H1 (cell line): ENCODE data around the gene CLEC4F. TPM values are rescaled to one million over a fixed set of nuclear protein-coding genes. Genes with fewer than 3 reads are reported as not detected.
A peak's percentile ranks its signal among the peaks of the same experiment; 100 is the strongest.

ENCODE experiments used
- CTCF ChIA-PET: fragments of 300-600 bp; sonication (Branson Sonifier 250); formaldehyde crosslinking; loops from one replicate; lab custom pipeline; 2021; ENCODE audit not compliant: partially characterized antibody; lab: Charles Lee
- POLR2A ChIA-PET: fragments of 300-600 bp; sonication (Branson Sonifier 250); formaldehyde crosslinking; loops from one replicate; lab custom pipeline; 2021; ENCODE audit warnings: inconsistent platforms; ENCODE audit not compliant: partially characterized antibody; lab: Charles Lee
- DNase-seq, 2 experiments: peaks; one replicate each; pipeline versions ENCODE4 v3.0.0 to v3.0.0-alpha.2; 2010 to 2022; ENCODE audit warnings: low spot score in 2 of 2, low read depth in 1 of 2, mixed read lengths in 1 of 2
- FAIRE-seq: peaks from 2 replicates; lab custom pipeline; 2011; peaks lifted over from hg19 to GRCh38; lab: Jason Lieb, UNC
- H2AFZ ChIP-seq: 2 replicates; pipeline ENCODE4 v1.8.1; 2012; ENCODE audit warnings: low read length, inconsistent platforms
- H2AK5ac ChIP-seq: 2 replicates; pipeline ENCODE4 v1.6.1; 2013; ENCODE audit warnings: low read depth, low read length
- H2BK120ac ChIP-seq: replicated peaks from 2 replicates; pipeline ENCODE3; 2013; ENCODE audit warnings: low read depth, low read length, inconsistent platforms
- H2BK12ac ChIP-seq: 2 replicates; pipeline ENCODE4 v1.6.1; 2013; ENCODE audit warnings: low read depth, low read length
- H2BK15ac ChIP-seq: 2 replicates; pipeline ENCODE4 v1.6.1; 2013; ENCODE audit warnings: low read length
- H2BK20ac ChIP-seq: 2 replicates; pipeline ENCODE4 v1.6.1; 2013; ENCODE audit warnings: low read length
- H2BK5ac ChIP-seq: 2 replicates; pipeline ENCODE4 v1.6.1; 2013; ENCODE audit warnings: low read depth, low read length
- H3K14ac ChIP-seq: 2 replicates; pipeline ENCODE4 v1.6.1; 2013; ENCODE audit warnings: inconsistent platforms; ENCODE audit not compliant: insufficient read length
- H3K18ac ChIP-seq: 2 replicates; pipeline ENCODE4 v1.6.1; 2013; ENCODE audit warnings: low read length; ENCODE audit errors: extremely low read depth
- H3K23ac ChIP-seq: 2 replicates; pipeline ENCODE4 v1.6.1; 2013; ENCODE audit warnings: inconsistent platforms; ENCODE audit not compliant: insufficient read length
- H3K23me2 ChIP-seq: 2 replicates; pipeline ENCODE4 v1.6.1; 2013; ENCODE audit warnings: low read depth, low read length
- H3K27ac ChIP-seq: 2 replicates; pipeline ENCODE4 v1.6.1; 2011; ENCODE audit warnings: low read depth, low read length, inconsistent platforms
- H3K27me3 ChIP-seq, 4 experiments: replicated peaks in 1 of 4; 1 replicate in 1 of 4; 2 replicates in 3 of 4; pipeline versions ENCODE4 v1.6.1 to v1.8.1; 2011 to 2013; ENCODE audit warnings: low read length in 3 of 4, mild to moderate bottlenecking in 3 of 4, inconsistent platforms in 2 of 4, mixed read lengths in 2 of 4, moderate library complexity in 1 of 4; ENCODE audit not compliant: control insufficient read depth in 3 of 4, insufficient read depth in 3 of 4; ENCODE audit errors: extremely low read depth in 1 of 4
- H3K36me3 ChIP-seq, 4 experiments: 2 replicates each; pipeline versions ENCODE4 v1.6.1 to v1.8.1; 2011 to 2013; ENCODE audit warnings: mild to moderate bottlenecking in 4 of 4, low read length in 3 of 4, moderate library complexity in 2 of 4, control low read depth in 1 of 4, inconsistent platforms in 1 of 4; ENCODE audit not compliant: insufficient read depth in 4 of 4, control insufficient read depth in 2 of 4
- H3K4ac ChIP-seq: replicated peaks from 2 replicates; pipeline ENCODE3; 2013; ENCODE audit warnings: low read length, low read depth, mixed read lengths, inconsistent platforms; ENCODE audit not compliant: insufficient read length
- H3K4me1 ChIP-seq, 4 experiments: replicated peaks in 1 of 4; 1 replicate in 1 of 4; 2 replicates in 3 of 4; pipeline versions ENCODE4 v1.6.1 to v1.8.1; 2011 to 2013; ENCODE audit warnings: low read length in 3 of 4, inconsistent platforms in 2 of 4, mixed read lengths in 1 of 4; ENCODE audit not compliant: insufficient read depth in 4 of 4, control insufficient read depth in 3 of 4
- H3K4me2 ChIP-seq, 2 experiments: 2 replicates each; pipeline versions ENCODE4 v1.6.1 to v1.8.1; 2011 to 2013; ENCODE audit warnings: low read depth in 2 of 2, low read length in 2 of 2, control low read depth in 1 of 2, inconsistent platforms in 1 of 2, mild to moderate bottlenecking in 1 of 2; ENCODE audit not compliant: insufficient read depth in 1 of 2
- H3K4me3 ChIP-seq, 4 experiments: fragments of 200-600, 300-600 bp in 1 of 4; sonication (generic), shearing (Covaris generic), sonication (Bioruptor Twin) in 1 of 4; 2 replicates each; pipeline versions ENCODE4 v1.5.1 to v1.8.1; 2011 to 2016; ENCODE audit warnings: low read length in 4 of 4, low read depth in 3 of 4, control low read depth in 2 of 4, inconsistent platforms in 2 of 4, mild to moderate bottlenecking in 2 of 4, mixed read lengths in 1 of 4, moderate library complexity in 1 of 4; ENCODE audit not compliant: insufficient read depth in 2 of 4; ENCODE audit errors: extremely low read depth in 1 of 4
- H3K56ac ChIP-seq: replicated peaks from 2 replicates; pipeline ENCODE3; 2013; ENCODE audit warnings: low read depth, mild to moderate bottlenecking, mixed read lengths, low read length, inconsistent platforms; ENCODE audit not compliant: insufficient read length
- H3K79me1 ChIP-seq: 2 replicates; pipeline ENCODE4 v1.6.1; 2013; ENCODE audit warnings: low read depth, low read length, control low read depth
- H3K79me2 ChIP-seq, 2 experiments: 2 replicates each; pipeline versions ENCODE4 v1.6.1 to v1.8.1; 2012 to 2013; ENCODE audit warnings: low read length in 2 of 2, mild to moderate bottlenecking in 2 of 2, inconsistent platforms in 1 of 2; ENCODE audit not compliant: insufficient read depth in 2 of 2, control insufficient read depth in 1 of 2
- H3K9ac ChIP-seq, 4 experiments: replicated peaks in 1 of 4; 1 replicate in 1 of 4; 2 replicates in 3 of 4; pipeline versions ENCODE4 v1.6.1 to v1.8.1; 2011 to 2013; ENCODE audit warnings: low read depth in 3 of 4, low read length in 3 of 4, control low read depth in 2 of 4, mild to moderate bottlenecking in 2 of 4, moderate library complexity in 2 of 4, inconsistent platforms in 1 of 4; ENCODE audit errors: extremely low read depth in 1 of 4
- H3K9me3 ChIP-seq, 2 experiments: 2 replicates each; pipeline versions ENCODE4 v1.6.1 to v1.8.1; 2012 to 2013; ENCODE audit warnings: mild to moderate bottlenecking in 2 of 2, moderate library complexity in 2 of 2, control low read depth in 1 of 2, inconsistent platforms in 1 of 2, low read depth in 1 of 2, low read length in 1 of 2, mixed read lengths in 1 of 2; ENCODE audit not compliant: insufficient read depth in 2 of 2
- H4K20me1 ChIP-seq, 2 experiments: replicated peaks in 1 of 2; 2 replicates each; pipeline versions ENCODE3 to v1.8.1; 2011 to 2013; ENCODE audit warnings: inconsistent platforms in 2 of 2, low read length in 2 of 2, mild to moderate bottlenecking in 1 of 2; ENCODE audit not compliant: insufficient read depth in 2 of 2, control insufficient read depth in 1 of 2
- H4K5ac ChIP-seq: 2 replicates; pipeline ENCODE4 v1.6.1; 2013; ENCODE audit warnings: low read length, low read depth, mixed read lengths, inconsistent platforms; ENCODE audit not compliant: insufficient read length
- H4K8ac ChIP-seq: 2 replicates; pipeline ENCODE4 v1.8.0; 2013; ENCODE audit warnings: mild to moderate bottlenecking, moderate library complexity, low read length, inconsistent platforms; ENCODE audit not compliant: insufficient read depth; ENCODE audit errors: extremely low read depth
- H4K91ac ChIP-seq: replicated peaks from 2 replicates; pipeline ENCODE3; 2013; ENCODE audit warnings: low read length, mixed read lengths, inconsistent platforms; ENCODE audit not compliant: insufficient read length
- BCL11A ChIP-seq, 2 experiments: IDR thresholded peaks; one replicate each; pipeline ENCODE4 v1.6.1; 2011; ENCODE audit warnings: low read depth in 2 of 2, low read length in 2 of 2, mild to moderate bottlenecking in 2 of 2
- CTBP2 ChIP-seq: IDR thresholded peaks from 2 replicates; pipeline ENCODE4 v1.7.0; 2011; ENCODE audit warnings: borderline replicate concordance, mild to moderate bottlenecking, moderate library complexity, mixed read lengths, low read length; ENCODE audit not compliant: insufficient read depth, insufficient read length
- EP300 ChIP-seq, 2 experiments: IDR thresholded peaks; 1 replicate in 1 of 2; 2 replicates in 1 of 2; pipeline ENCODE4 v1.6.1; 2011 to 2012; ENCODE audit warnings: low read depth in 2 of 2, low read length in 2 of 2, mild to moderate bottlenecking in 2 of 2, borderline replicate concordance in 1 of 2, inconsistent platforms in 1 of 2, moderate library complexity in 1 of 2
- POLR2A ChIP-seq, 2 experiments: IDR thresholded peaks; 1 replicate in 1 of 2; 2 replicates in 1 of 2; pipeline ENCODE4 v1.6.1; 2011; ENCODE audit warnings: low read depth in 2 of 2, low read length in 2 of 2, mild to moderate bottlenecking in 2 of 2; ENCODE audit errors: control extremely low read depth in 1 of 2
- RXRA ChIP-seq: IDR thresholded peaks from 2 replicates; pipeline ENCODE4 v1.6.1; 2011; ENCODE audit warnings: low read depth, mild to moderate bottlenecking, low read length, moderate library complexity; ENCODE audit not compliant: insufficient read depth
- SIRT6 ChIP-seq: IDR thresholded peaks from one replicate; pipeline ENCODE4 v1.7.1; 2012; ENCODE audit warnings: low read length, inconsistent platforms
- SUZ12 ChIP-seq: fragments of 200-600 bp; sonication (generic); IDR thresholded peaks from 2 replicates; pipeline ENCODE4 v1.6.1; 2012; ENCODE audit warnings: mild to moderate bottlenecking, inconsistent platforms, low read length, moderate library complexity, mixed read lengths
- TCF12 ChIP-seq: IDR thresholded peaks from 2 replicates; pipeline ENCODE4 v1.6.1; 2011; ENCODE audit warnings: low read depth, mild to moderate bottlenecking, low read length
- WGBS, 2 experiments: shearing (Covaris generic) in 1 of 2; methylation state at CpG; one replicate each; pipeline versions ENCODE4 v1.1.6 to v1.1.7; 2013 to 2015; ENCODE audit warnings: low lambda C conversion rate in 2 of 2, mixed read lengths in 2 of 2, inconsistent platforms in 1 of 2, low coverage in 1 of 2, missing lambda C conversion rate in 1 of 2; ENCODE audit not compliant: insufficient replicate concordance in 2 of 2, insufficient coverage in 1 of 2, insufficient read length in 1 of 2; ENCODE audit errors: extremely low coverage in 1 of 2, missing lambda C conversion rate in 1 of 2; 5-methylcytosine and 5-hydroxymethylcytosine counted together
- polyA plus RNA-seq, 7 experiments: library from polyadenylated mRNA; depleted of rRNA in 3 of 7; stranded (reverse) in 5 of 7; unstranded in 2 of 7; fragments of >200 nt in 5 of 7; fragments of 200-250 nt in 2 of 7; gene quantifications; 1 replicate in 5 of 7; 2 replicates in 1 of 7; 4 replicates in 1 of 7; pipeline versions ENCODE4 v1.2.1 to v1.2.3, GENCODE V29; 2011 to 2013; ENCODE audit warnings: missing spikeins in 2 of 7, mixed read lengths in 2 of 7
- total RNA-seq: library from RNA; stranded (reverse); fragmentation: NEBNext Ultra II Directional; extraction: Animal tissue kit (Norgen Biotek cat#: 25700); gene quantifications from 2 replicates; pipeline ENCODE4 v1.2.1, GENCODE V29; 2021

Gene CLEC4F
- total and polyA plus RNA-seq, 2 of the 8 experiments (the other 6 are each of a cell fraction or from before 2014, with no cell fraction given), result not detected

DNA sequence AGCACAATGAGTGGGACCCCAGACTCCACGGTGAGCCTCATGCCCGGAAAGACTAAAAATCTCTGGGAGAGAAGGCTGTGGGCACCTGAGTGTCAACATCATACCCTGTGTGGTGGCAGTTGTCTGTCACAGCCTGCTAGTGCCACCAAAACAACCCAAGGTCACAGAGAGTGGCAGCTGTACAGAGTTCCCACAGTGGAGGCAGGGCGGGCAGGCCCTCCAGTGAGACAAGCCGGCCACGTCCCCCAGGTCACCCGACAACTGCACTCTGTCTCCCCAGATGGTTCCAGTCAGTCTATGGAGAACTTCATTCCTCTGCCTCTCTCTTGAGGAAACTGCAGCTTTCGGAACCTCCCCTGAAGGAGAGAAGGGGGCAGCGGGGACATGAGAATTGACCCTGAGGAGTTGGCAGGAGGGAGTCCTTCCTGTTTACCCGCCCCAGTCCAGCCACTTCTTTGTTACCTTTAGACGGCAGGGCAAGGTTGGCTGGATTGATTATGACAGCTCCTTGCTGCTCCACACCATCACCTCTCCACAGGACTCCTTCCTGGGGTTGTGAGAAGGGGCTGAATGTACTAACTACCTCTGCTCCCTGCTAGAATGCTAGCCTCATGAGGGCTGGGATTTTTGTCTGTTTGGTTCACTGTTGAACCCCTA is 18.7 kb downstream of the CLEC4F start:
- H3K9ac ChIP-seq, result no peak overlapping the region
- CTCF ChIA-PET, result interaction anchor here (1.3 to 1.7 kb wide), 3 partner anchors 12 to 119 kb away, joined by 3 to 5 read pairs (median 4); partner anchors contain the start of gene FIGLA
- no peaks in the 10 kb centered on the region for H4K20me1 ChIP-seq
- no peak overlapping the region for H2BK15ac ChIP-seq
- no peak overlapping the region for H2AK5ac ChIP-seq
- no peak overlapping the region for H2AFZ ChIP-seq
- no peak overlapping the region for H2BK12ac ChIP-seq
- POLR2A ChIA-PET, result no interaction called here
- H3K9me3 ChIP-seq, result peaks cover 4 to 6% of the 10 kb centered on the region in 2 experiments; a peak in 2 of 4 replicates
- no peak overlapping the region for H3K4me2 ChIP-seq
- FAIRE-seq (no peak), DNase-seq (no peak)
- H2BK5ac ChIP-seq, result no peak overlapping the region
- no peak overlapping the region for H4K8ac ChIP-seq
- no peak overlapping the region for H3K18ac ChIP-seq
- H4K91ac ChIP-seq, result no peak overlapping the region
- no peak overlapping the region for H3K4me3 ChIP-seq
- no peak overlapping the region for H2BK120ac ChIP-seq
- H3K23me2 ChIP-seq, result no peaks in the 10 kb centered on the region
- H3K14ac ChIP-seq, result no peak overlapping the region
- H3K23ac ChIP-seq, result no peak overlapping the region
- H3K27ac ChIP-seq, result no peak overlapping the region
- H3K79me1 ChIP-seq, result no peaks in the 10 kb centered on the region
- 81% methylated on average over 10 of the region's 10 CpGs; no CpG with 5 or more reads in 1 of the 2 experiments for WGBS, 2 experiments
- H2BK20ac ChIP-seq, result no peak overlapping the region
- H3K36me3 ChIP-seq, result no peaks in the 10 kb centered on the region
- no peaks in the 10 kb centered on the region for H3K79me2 ChIP-seq
- H3K56ac ChIP-seq, result no peak overlapping the region
- H3K27me3 ChIP-seq, result peaks cover 0 to 9% (median 4%) of the 10 kb centered on the region in 4 experiments; a peak in 3 of 7 replicates
- H3K4ac ChIP-seq, result peak overlapping the region; percentile 60
- H4K5ac ChIP-seq, result no peak overlapping the region
- peaks cover 0 to under 1% (median 0%) of the 10 kb centered on the region in 4 experiments; a peak in 1 of 7 replicates for H3K4me1 ChIP-seq
- TF ChIP-seq TCF12 (no peak), SUZ12 (no peak), RXRA (no peak), BCL11A (IDR thresholded peaks at IDR 0.05; ENCODE audit: low read depth in 2 of 2, low read length in 2 of 2) (no peak), SIRT6 (no peak), CTBP2 (no peak), EP300 (IDR thresholded peaks at IDR 0.05; ENCODE audit: borderline replicate concordance in 1 of 2, low read depth in 2 of 2, low read length in 2 of 2) (no peak), POLR2A (IDR thresholded peaks at IDR 0.05; ENCODE audit: control extremely low read depth in 1 of 2, low read depth in 2 of 2, low read length in 2 of 2) (no peak)
